ENCODE data around the gene CIITA.

The CIITA gene

DNA sequence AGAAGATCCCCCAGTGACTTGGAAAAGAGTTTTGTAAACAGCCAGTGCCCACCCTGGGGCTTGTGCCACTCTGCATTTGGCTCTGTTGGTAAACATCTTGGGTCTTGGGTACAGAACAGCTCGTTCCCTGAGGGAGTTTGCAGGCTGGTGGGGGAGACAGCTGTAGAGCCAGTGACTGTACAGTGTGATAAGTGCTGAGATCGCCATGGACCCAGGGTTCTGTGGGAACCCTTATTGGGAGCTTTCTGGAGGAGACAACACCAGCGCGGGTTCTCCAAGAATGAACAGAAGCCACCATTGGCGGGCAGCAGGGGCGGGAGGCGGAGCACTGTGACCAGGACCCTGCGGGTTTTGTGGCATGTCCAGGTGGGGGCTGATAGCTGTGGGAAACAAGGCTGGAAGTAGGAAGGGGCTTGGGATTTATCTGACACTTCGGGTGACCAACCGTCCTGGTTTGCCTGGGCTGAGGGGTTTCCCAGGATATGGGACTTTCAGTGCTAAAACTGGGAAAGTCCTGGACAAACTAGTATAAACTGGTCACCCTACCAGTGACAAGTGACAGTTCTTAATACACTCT is 70.3 kb downstream of the CIITA start:
- in situ Hi-C loops (cut with MboI; ENCODE audit: low sequenced_read_pairs): no loop called here

DNA sequence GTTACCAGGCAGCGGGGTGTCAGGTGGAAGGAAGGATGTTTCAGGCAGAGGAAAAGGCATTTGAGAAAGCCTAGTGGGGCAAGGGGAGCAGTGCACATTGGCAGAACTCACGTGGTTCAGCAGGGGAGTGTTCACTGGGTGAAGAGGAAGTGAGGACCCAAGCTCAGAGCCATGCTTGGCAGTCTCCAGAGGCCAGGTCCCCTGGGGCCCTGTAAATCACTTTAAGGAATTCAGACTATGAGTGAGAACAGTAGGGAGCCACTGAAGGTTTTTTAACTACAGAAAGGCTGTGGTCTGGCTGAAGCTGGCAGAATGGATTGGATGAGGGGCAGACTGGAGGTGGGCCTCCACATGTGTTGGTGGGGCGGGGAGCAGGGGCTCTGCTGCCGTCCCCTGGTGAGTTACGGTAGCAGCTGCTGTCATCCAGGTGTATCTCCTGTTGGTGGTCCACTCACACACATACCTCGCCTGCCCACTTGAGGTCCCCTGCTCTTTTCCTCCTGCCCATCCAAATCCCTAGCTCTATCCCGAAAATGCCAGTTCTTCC is 72.5 kb downstream of the CIITA start:
- in situ Hi-C loops (cut with MboI; ENCODE audit: low sequenced_read_pairs): no loop called here

- in situ Hi-C loops (cut with MboI; ENCODE audit: low sequenced_read_pairs): loop anchor here (10.0 to 25.0 kb wide), 5 partner anchors 424 to 1112 kb away; no protein-coding TSS in a partner anchor
Measured at GRCh38 chr16:10950393-10950792, 73.4 kb downstream of the CIITA start.

GRCh38 chr16:10951026-10951425 is 74.0 kb downstream of the CIITA start:
- in situ Hi-C loops (cut with MboI; ENCODE audit: low sequenced_read_pairs): loop anchor here (10.0 to 25.0 kb wide), 5 partner anchors 424 to 1111 kb away; no protein-coding TSS in a partner anchor

GRCh38 chr16:10954903-10955302 is 77.9 kb downstream of the CIITA start:
- in situ Hi-C loops (cut with MboI; ENCODE audit: low sequenced_read_pairs): loop anchor here (10.0 to 25.0 kb wide), 5 partner anchors 420 to 1107 kb away; no protein-coding TSS in a partner anchor

- in situ Hi-C loops (cut with MboI; ENCODE audit: low sequenced_read_pairs): loop anchor here (10.0 to 25.0 kb wide), 5 partner anchors 417 to 1104 kb away; no protein-coding TSS in a partner anchor
Measured at GRCh38 chr16:10957771-10958482, 80.9 kb downstream of the CIITA start.

DNA sequence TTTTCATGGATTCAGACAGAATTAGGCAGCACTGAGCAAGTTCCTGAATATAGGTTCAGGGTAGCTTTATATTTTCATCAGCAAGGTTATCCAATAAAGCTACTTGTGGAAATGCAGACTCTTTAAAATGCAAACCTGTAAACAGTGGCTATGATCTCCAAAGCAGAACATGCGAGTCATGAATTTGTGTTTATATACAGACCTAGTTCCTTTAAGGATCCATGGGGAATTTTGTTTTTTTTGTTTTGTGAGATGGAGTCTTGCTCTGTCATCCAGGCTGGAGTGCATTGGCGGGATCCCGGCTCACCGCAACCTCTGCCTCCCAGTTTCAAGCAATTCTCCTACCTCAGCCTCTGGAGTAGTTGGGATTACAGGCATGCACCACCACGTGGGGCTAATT is 82.2 kb downstream of the CIITA start:
- in situ Hi-C loops (cut with MboI; ENCODE audit: low sequenced_read_pairs): loop anchor here (10.0 to 25.0 kb wide), 5 partner anchors 416 to 1103 kb away; no protein-coding TSS in a partner anchor

- in situ Hi-C loops (cut with MboI; ENCODE audit: low sequenced_read_pairs): loop anchor here (25.0 kb wide), 4 partner anchors 551 to 1101 kb away; no protein-coding TSS in a partner anchor
Measured at GRCh38 chr16:10961231-10961630, 84.2 kb downstream of the CIITA start.

GRCh38 chr16:10964039-10964890 is 87.3 kb downstream of the CIITA start:
- in situ Hi-C loops (cut with MboI; ENCODE audit: low sequenced_read_pairs): loop anchor here (25.0 kb wide), 4 partner anchors 548 to 1098 kb away; no protein-coding TSS in a partner anchor

- in situ Hi-C loops (cut with MboI; ENCODE audit: low sequenced_read_pairs): loop anchor here (25.0 kb wide), 4 partner anchors 547 to 1097 kb away; no protein-coding TSS in a partner anchor
Measured at GRCh38 chr16:10964891-10965326, 87.9 kb downstream of the CIITA start.

- in situ Hi-C loops (cut with MboI; ENCODE audit: low sequenced_read_pairs): loop anchor here (25.0 kb wide), 4 partner anchors 547 to 1097 kb away; no protein-coding TSS in a partner anchor
Measured at GRCh38 chr16:10965440-10966061, 88.5 kb downstream of the CIITA start.

DNA sequence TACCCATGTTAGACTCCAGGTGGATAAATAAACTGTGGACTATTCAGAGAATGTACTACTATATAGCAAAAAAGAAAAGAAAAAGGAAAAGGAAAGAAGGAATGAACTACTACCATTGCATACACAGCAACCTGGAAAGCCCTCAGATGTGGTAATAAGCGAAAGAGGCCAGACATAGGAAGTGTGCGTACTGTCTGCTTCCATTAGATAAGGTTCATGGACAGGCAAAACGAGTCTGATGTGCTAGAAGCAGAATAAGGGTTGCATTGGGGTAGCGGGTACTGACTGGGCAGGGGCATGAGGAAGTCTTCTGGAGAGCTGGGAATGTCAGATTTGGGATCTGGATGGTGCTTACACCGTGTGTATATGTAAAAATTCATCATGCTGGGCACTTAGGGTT is 89.1 kb downstream of the CIITA start:
- in situ Hi-C loops (cut with MboI; ENCODE audit: low sequenced_read_pairs): loop anchor here (25.0 kb wide), 4 partner anchors 546 to 1096 kb away; no protein-coding TSS in a partner anchor

DNA sequence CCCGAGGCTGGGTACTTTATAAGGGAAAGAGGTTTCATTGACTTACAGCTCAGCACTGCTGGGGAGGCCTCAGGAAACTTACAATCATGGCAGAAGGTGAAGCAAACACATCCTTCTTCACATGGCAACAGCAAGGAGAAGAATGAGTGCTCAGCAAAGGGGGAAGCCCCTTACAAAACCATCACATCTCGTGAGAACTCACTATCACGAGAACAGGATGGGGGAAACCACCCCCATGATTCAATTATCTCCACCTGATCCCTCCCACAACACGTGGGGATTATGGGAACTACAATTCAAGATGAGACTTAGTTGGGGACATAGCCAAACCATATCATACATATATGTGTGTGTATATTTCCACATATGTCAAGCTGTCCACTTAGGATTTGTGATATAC is 89.6 kb downstream of the CIITA start:
- in situ Hi-C loops (cut with MboI; ENCODE audit: low sequenced_read_pairs): loop anchor here (25.0 kb wide), 4 partner anchors 546 to 1096 kb away; no protein-coding TSS in a partner anchor

GRCh38 chr16:10967986-10968385 is 91.0 kb downstream of the CIITA start:
- in situ Hi-C loops (cut with MboI; ENCODE audit: low sequenced_read_pairs): loop anchor here (25.0 kb wide), 4 partner anchors 544 to 1094 kb away; no protein-coding TSS in a partner anchor

- in situ Hi-C loops (cut with MboI; ENCODE audit: low sequenced_read_pairs): loop anchor here (25.0 kb wide), 4 partner anchors 544 to 1094 kb away; no protein-coding TSS in a partner anchor
Measured at GRCh38 chr16:10968498-10968897, 91.5 kb downstream of the CIITA start.

DNA sequence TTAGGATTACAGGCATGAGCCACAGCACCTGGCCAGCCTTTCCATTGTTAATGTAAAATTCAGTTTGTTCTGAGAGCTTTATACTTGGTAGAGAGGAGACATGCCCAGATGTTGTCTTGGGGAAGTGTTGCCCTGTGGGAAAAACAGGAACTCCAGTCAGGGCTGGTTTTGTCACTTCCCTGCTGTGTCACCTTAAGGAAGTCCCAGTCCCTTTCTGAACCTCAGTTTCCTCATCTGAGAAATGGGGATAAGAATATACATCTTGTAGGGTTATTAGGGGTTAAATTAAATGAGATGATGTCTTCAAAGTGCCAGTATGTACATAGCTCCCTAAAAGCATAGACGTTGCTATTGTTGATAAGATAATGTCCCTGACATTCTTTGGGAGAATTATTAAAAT is 92.6 kb downstream of the CIITA start:
- in situ Hi-C loops (cut with MboI; ENCODE audit: low sequenced_read_pairs): loop anchor here (10.0 to 25.0 kb wide), 5 partner anchors 285 to 1093 kb away; partner anchors contain the start of gene SOCS1

- in situ Hi-C loops (cut with MboI; ENCODE audit: low sequenced_read_pairs): loop anchor here (10.0 to 25.0 kb wide), 5 partner anchors 285 to 1092 kb away; partner anchors contain the start of gene SOCS1
Measured at GRCh38 chr16:10970065-10970464, 93.1 kb downstream of the CIITA start.

DNA sequence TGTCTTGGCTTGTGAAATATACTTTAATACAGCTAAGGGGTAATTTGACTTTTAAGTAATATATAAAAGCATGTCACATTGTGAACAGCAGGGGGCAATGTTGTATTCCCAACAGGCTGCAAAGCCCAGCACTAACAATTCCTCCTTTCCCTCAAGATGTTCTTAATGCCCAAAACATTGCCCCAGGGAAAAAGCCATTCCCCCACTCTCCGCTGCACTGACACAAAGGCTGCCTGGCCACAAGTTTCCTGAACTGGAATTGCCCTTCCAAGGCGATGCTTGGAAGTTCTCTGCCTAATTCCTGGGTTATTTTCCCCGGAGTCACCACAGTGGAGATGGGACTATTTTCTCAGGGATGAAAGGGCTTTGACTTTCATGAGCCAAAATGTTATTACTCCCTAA is 94.6 kb downstream of the CIITA start:
- in situ Hi-C loops (cut with MboI; ENCODE audit: low sequenced_read_pairs): loop anchor here (10.0 to 25.0 kb wide), 5 partner anchors 283 to 1091 kb away; partner anchors contain the start of gene SOCS1

DNA sequence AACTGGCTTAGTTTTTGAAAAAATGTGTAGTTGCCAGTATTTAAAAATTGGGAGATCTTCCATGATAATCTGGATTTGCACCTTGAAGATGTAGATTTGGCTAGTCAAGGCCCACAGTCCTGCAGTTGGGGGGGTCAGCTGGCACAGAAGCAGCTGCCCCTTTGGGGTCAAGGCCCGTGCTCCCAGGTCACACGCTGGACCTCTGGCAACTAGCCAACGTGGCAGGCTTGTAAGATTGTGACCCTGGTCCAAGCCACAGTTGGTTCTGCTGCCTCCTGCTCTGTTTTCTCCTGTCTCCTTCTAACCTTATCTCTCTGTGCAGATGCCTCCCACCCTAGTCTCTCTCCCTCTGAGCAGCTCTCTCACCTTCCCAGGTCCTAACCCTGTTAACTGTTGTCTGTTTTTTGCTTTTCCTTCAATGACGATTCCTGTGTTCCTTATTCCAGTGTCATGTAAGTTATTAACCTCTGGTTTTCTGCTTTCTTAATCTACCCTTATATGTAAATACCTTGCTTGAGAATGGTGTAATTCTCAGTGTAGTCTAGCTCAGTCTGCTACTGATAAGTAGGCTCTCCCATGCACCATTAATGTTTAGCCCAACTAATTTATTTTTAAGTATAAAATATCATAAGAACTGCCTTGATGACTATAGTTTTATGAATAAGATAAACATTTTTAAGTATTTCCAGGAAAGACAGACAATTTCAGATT is 95.3 kb downstream of the CIITA start:
- in situ Hi-C loops (cut with MboI; ENCODE audit: low sequenced_read_pairs): loop anchor here (10.0 to 25.0 kb wide), 5 partner anchors 283 to 1090 kb away; partner anchors contain the start of gene SOCS1
